HepG2 (cell line): ENCODE data around the gene SPTB. TPM values are rescaled to one million over a fixed set of nuclear protein-coding genes. Genes with fewer than 3 reads are reported as not detected.

ENCODE experiments used
- GTF2F1 ChIP-seq: fragments of 150-350 bp; IDR thresholded peaks from 2 replicates; pipeline ENCODE4 v1.6.1; 2014; ENCODE audit warnings: low read length
- HMGXB4 ChIP-seq, 2 experiments: sonication (generic) in 1 of 2; formaldehyde crosslinking in 1 of 2; IDR thresholded peaks; 2 replicates each; pipeline versions ENCODE4 v1.4.0 to v1.6.1; 2018 to 2020; ENCODE audit warnings: missing genetic modification reagents in 2 of 2, borderline replicate concordance in 1 of 2, low read depth in 1 of 2, mild to moderate bottlenecking in 1 of 2, missing biosample characterization in 1 of 2
- PAF1 ChIP-seq: IDR thresholded peaks from 2 replicates; pipeline ENCODE4 v1.6.1; 2016; ENCODE audit warnings: missing genetic modification reagents, missing compliant biosample characterization
- RNF219 ChIP-seq: sonication (generic); formaldehyde crosslinking; IDR thresholded peaks from 2 replicates; pipeline ENCODE4 v1.5.0; 2020; ENCODE audit warnings: mild to moderate bottlenecking, missing genetic modification reagents
- STAG1 ChIP-seq: sonication (generic); formaldehyde crosslinking; IDR thresholded peaks from 2 replicates; pipeline ENCODE4 v1.4.0; 2020; ENCODE audit warnings: missing genetic modification reagents
- TCF12 ChIP-seq, 2 experiments: fragments of 450-650 bp in 1 of 2; sonication (generic) in 1 of 2; formaldehyde crosslinking in 1 of 2; IDR thresholded peaks; 2 replicates each; pipeline versions ENCODE4 v1.6.1 to v1.8.0; 2017 to 2022; ENCODE audit warnings: antibody characterized with exemption in 1 of 2, mild to moderate bottlenecking in 1 of 2, missing genetic modification reagents in 1 of 2, moderate library complexity in 1 of 2
- ZFP1 ChIP-seq: IDR thresholded peaks from 2 replicates; pipeline ENCODE4 v1.6.1; 2016
- ZNF503 ChIP-seq: sonication (generic); formaldehyde crosslinking; IDR thresholded peaks from 2 replicates; pipeline ENCODE4 v1.4.0; 2020; ENCODE audit warnings: missing genetic modification reagents
- ZNF574 ChIP-seq: sonication (generic); formaldehyde crosslinking; IDR thresholded peaks from 2 replicates; pipeline ENCODE4 v1.4.0; 2020; ENCODE audit warnings: missing genetic modification reagents
- ZNF770 ChIP-seq: sonication (generic); formaldehyde crosslinking; IDR thresholded peaks from 2 replicates; pipeline ENCODE4 v1.5.0; 2020; ENCODE audit warnings: mild to moderate bottlenecking, missing genetic modification reagents
- ZNF839 ChIP-seq: sonication (generic); formaldehyde crosslinking; IDR thresholded peaks from 2 replicates; pipeline ENCODE4 v1.4.0; 2020; ENCODE audit warnings: missing genetic modification reagents, mild to moderate bottlenecking, borderline replicate concordance
- polyA plus RNA-seq, 8 experiments: library from polyadenylated mRNA; depleted of rRNA in 3 of 8; stranded (reverse) in 7 of 8; unstranded in 1 of 8; fragments of >200 nt; fragmentation: Illumina TruSeq in 4 of 8; extraction: Trizol in 4 of 8; gene quantifications; 2 replicates each; pipeline versions ENCODE4 v1.2.1 to v1.2.3, GENCODE V29; 2011 to 2016; ENCODE audit warnings: low read depth in 4 of 8, missing spikeins in 1 of 8, mixed read lengths in 1 of 8; ENCODE audit not compliant: insufficient read depth in 1 of 8
- total RNA-seq, 5 experiments: library from RNA; depleted of rRNA; stranded (reverse); fragments of >200 nt; fragmentation: Illumina TruSeq; extraction: Trizol; gene quantifications; 2 replicates each; pipeline ENCODE4 v1.2.3, GENCODE V29; 2016; ENCODE audit warnings: low read depth in 1 of 5

SPTB gene
- total and polyA plus RNA-seq, 2 of the 13 experiments (the other 11 are each of a cell fraction or from before 2014, with no cell fraction given), result 0.01 to 0.02 TPM

GRCh38 chr14:64745511-64746091 lies 134.1 kb downstream of the SPTB start (continued):
- TF ChIP-seq ZNF770 (no peak), RNF219 (no peak), ZFP1 (CRISPR knock-in tag) (no peak), STAG1 (CRISPR knock-in tag) (peak; percentile 50), ZNF574 (CRISPR knock-in tag) (no peak), PAF1 (no peak), ZNF839 (CRISPR knock-in tag) (no peak), GTF2F1 (no peak), TCF12 (IDR thresholded peaks at IDR 0.05) (no peak), TCF12 (CRISPR knock-in tag; IDR thresholded peaks at IDR 0.05) (no peak), HMGXB4 (CRISPR knock-in tag; IDR thresholded peaks at IDR 0.05; ENCODE audit: borderline replicate concordance in 1 of 2, low read depth in 1 of 2) (no peak), ZNF503 (no peak)
